Hepatic stellate cell (primary cell): ENCODE results near the gene STUM.

Experiments used
- DNase-seq: peaks from one replicate; pipeline ENCODE4 v3.0.0; 2011; ENCODE audit warnings: low spot score

The STUM gene

DNA sequence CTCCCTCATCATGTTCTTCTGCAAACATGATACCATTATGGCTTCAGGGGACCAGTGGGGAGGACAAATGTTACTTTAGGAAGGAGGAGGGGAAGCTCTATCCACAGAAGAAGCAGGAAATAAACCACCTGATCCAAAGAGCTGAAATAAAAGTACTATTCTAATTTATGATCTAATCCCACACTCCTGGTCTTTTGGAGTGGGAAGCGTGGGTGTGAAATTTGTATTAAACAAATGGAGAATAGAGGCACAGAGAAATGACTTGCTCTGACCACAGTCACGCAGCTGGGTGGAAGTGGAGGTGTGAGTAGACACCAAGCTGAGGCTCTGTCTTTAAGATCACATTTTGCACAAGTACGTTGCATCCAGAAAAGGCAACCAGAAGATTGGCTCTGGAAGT is 14.5 kb upstream of the STUM start:
- no peak for DNase-seq

DNA sequence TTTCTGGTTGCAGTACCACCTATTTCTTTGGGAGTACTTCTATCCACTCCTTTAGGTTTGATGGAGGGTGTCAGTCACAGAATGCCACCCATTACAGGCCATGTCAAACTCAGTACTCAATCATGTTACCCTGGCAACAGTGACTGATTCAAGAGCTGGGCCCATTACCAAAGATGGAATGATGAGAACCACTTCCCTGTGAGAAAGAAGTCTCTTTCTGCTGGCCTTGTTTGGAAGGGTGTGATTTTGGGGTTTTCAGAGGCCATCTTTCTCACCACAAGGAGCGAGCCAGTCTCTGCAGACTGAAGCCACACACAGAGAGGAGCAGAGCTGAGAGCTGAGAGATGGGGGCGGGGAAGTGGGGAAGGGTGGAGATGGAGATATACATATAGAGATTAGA is 13.9 kb upstream of the STUM start:
- no peak for DNase-seq

DNA sequence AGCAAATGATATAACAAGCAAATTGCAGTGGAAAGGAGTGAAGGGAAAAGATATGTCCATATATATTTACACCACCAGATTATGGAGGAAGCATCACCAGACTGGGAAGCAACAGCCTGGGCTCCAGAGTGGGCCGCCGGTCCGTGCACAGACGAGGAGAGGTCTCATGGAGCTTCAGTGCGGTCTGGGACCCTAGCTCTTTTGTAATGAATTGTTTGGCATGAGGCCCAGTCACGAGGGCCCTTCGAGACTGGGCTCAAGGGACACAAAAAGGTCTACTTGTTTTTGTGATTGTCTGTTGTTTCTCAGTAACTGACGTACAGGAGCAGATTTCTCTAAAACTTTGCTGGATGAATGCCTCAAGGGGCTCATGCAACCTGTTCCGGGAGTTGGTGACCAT is 12.9 kb upstream of the STUM start:
- no peak for DNase-seq

DNA sequence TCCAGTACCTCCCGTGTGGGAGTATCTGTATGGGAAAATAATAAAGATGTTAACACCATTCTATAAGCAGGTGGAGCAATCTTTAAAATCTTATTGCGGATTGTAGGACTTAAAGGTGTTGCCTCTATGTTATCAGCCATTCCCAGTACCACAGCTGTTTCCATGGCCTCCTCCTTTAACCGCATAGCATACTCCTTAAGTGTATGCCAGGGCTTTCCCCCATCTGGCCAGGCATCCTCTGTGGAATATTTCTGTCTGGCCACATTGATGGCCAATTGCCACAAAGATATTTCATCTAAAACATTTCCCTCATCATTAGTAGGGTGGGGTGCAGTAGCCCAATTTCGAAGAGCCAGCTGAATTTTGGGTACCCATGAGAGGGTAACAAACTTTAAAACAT is 7.3 kb upstream of the STUM start:
- no peak for DNase-seq

DNA sequence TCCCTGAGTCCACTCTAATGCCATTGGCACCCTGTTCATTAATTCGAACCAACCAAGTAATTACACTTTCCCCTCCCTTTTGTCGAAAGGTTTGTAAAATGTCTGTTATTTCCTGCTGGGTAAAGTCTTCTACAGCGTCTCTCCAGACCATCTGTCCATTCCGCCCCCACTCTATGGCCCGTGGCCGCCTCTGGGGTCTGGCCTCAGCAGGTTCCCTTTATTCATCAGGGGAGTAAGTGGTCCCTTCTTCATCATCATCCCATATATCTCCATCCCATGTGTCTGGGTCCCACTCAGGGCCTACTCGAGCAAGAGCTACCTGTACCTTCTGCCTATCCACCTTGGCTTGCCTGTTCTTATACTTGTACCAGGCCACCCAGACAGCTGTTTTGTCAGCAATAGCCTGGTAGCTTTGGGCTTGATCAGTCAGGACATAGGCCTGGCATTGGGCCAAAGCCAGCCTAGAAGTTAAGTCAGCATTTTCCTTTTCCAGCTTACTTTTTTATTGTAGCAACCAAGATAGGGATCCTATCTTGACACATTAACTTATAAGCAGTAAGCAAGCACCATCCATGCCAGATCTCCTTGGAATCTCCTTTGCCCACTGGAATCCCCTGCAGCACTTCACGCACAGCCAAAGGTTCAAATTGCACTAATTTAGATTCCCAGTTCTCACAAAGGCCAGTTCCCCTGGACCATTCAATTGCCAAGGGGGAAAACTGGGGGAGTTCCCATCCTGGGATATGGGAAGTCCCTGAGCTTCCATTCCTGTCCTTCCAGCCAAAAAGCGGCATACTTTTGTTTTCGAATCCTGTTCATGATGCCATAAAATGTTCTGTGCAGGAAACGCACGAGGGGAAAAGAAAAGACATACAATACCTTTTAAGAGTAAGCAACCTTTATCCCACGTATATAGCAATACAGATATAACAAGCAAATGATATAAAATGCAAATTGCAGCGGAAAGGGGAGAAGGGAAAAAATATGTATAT is 6.6 kb upstream of the STUM start:
- DNase-seq, result no peak

DNA sequence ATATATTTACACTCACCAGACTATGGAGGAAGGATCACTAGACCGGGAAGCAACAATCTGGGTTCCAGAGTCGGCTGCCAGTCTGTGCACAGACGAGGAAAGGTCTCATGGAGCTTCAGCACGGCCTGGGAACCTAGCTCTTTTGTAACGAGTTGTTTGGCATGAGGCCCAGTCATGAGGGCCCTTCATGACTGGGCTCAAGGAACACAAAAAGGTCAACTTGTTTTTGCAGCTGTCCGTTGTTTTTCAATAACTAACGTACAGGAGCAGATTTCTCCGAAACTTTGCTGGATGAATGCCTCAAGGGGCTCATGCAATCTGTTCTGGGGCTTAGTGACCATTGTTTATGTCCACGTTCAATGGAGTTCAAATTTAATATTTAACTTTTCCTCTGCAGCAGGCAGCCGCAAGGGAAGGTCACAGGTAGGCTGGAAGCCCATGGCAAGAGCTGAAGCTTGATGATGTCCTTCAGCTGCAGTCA is 5.9 kb upstream of the STUM start:
- no peak for DNase-seq

DNA sequence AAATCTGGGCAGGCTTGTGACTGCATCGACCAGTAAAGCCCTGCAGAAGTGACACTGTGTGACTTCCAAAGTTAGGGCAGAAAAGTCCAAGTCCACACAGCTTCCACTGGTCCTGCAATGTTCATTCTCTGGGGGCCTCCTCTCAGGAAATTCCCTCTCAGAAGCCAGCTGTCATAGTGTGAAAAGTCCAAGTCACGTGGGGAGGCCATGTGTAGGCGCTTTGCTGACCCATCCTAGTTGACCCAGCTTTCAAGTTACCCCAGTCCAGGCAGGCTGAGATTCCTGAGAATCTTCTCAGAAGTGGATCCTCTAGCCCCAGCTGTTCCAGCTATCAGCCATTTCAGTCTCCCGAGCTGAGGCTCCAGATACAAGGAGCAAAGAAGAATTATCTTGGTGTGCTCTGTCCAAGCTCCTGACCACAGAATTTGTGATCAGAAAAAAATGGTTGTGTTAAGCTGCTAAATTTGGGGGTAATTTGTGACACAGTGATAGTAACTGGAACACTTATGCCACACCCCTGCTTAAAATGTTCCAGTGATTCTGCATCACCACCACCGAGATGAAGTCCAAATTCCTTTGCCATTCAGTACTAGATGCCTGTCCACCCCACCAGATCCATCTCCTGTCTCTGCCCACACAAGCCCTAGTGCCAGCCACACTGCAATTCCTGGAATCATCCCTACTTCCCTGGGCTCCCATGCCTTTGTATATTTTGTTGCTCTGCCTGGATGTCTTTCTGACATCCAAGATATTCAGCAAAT is 2.5 kb upstream of the STUM start:
- DNase-seq, result no peak

DNA sequence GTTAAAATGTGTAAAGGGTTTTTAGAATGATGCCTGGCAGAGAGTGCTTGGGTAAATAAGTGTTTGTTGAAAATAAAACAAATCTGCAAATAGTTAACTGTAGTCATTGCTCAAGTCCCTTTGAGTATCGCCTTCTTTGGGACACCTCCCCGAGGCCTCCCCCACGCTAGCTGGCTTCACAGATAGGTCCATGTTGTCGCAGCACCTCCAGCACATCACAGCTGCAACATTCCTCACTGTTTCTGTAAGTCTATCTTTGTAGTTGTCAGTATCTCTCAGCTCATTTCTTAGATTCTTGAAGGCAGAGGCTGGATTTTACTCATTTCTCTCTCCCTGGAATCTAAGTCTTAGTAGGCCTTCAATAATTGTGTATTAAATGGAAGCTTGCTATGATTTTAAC is 1.6 kb upstream of the STUM start:
- DNase-seq, result no peak

DNA sequence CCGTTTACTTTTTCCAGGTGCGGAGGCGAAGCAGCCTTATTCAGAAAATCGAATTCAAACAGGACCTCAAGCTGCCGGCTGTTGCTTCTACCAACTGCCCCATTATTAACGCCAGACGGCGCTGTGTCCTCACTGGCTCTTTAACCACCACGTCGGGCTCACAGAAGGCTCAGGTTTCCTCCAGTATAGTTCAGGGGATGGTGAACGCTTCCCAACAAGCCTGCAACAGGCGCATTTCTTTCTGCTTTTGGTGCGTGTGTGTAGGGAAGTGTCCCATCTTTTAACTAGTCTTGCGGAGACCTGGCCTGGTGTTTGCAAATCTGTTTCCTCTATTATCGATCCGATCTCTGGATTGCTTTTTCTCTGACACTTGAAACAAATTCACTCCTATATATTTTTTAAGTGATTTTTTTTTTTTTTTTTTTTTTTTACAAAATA is 791 bp upstream of the STUM start:
- peak; percentile 87 for DNase-seq

DNA sequence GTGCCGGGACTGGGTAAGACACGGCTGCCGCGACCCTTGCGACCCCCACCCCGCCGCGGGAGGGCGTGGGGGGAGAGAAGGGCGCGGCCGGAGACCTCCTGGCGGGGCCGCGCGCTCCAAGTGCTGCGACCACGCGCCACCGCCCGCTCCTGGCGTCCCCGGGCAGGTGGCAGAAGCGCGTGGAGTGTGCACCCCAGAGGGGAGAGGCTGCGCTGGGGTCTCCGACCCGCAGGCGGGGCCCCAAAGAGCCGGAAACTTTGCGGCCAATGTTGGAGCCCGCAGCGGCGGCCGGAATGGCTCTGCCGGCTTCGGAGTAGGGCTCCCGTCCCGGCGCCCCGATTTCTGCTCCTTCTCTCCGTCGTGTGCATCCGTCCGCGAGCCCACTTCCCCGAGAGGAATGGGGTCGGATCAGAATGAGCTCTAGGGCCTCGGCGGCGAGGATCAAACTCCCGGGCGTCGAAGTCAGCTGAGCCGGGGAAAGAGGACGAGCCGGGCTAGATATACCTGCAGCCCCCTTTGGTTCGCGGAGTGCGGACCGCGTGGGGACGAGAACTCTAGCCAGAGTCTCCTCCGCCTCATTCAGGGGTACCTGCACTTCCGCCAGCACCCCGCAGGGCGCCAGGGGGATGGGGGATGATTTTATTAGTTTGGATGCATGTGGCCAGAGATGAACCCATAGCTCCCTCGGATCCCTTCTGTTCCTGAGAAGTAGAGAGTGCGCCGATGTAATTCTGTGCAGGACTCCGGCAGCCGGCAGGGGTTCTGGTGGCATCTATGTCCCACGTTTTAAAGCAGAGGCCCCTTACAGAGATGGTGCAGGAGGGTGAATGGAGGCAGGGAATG is 751 bp downstream of the STUM start:
- no peak for DNase-seq

DNA sequence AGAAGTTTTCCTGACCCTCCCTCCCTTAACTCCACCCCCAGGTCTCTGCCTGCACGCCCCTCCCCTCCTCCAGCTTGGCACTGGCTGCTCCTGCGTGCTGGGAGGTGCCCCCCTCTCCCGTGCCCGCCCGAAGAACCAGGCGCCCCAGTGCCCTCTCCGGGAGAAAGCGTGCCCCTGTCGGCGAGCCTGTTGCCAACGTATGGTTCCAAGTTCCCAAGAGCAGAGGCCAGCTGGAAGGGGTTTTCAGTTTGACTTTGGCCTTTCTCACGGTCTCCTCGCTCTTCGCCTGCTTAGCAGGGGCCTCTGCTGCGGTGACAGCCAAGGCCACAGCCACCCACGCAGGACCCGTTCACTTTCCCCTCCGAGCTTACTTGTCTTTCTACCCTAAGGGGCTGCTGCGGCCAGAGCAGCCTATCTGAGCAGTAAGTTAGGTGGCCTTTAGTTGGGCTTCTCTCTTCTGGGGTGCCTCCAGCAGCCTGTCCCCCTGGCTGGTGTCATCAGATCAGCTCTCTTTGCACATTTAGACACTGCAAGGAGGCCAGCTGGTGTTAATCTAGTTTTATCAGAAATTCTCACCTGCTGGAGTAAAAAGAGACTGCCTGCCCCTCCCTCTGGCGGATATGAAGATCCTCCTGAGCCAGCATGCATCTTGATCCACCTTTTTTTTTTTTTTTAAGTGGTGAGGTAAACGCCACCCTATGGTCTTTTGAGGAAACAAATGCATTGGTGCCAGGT is 1.5 kb downstream of the STUM start:
- no peak for DNase-seq

DNA sequence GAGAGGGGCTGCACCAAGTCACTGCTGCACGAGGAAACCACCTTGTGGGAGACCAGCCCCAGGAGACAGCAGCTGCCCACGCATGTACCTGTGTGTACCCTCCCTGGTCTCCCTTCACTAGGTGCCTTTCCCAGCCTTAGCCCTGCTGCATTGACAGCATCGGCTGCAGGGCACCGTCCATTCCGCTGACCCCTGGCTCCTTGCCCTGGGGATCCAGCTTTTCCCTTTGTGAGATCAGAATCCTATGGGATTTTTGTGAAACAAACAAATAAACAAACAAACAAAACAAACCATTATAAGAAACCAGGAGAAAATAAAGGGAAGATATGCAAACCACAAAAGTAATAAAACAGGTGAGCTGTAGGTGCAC is 2.1 kb downstream of the STUM start:
- DNase-seq, result no peak

DNA sequence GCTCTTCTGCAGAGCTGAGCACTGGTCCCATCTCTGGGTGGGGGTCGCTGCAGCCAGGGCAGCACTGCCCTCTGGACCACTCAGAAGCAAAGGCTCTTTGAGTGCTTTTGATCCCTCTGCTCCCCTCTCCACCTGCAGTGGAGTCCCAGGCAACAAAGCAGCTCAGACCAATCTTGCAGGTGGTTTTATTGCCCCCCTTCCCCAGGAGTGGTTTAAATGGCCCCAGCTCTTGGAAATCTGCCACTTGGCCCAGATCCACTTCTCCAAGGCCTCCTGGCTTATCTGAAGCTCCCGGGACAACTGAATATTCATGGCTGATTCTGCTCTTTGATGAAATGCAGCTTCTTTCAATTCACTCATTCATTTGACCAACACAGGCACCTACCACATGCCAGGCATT is 2.7 kb downstream of the STUM start:
- DNase-seq, result no peak

DNA sequence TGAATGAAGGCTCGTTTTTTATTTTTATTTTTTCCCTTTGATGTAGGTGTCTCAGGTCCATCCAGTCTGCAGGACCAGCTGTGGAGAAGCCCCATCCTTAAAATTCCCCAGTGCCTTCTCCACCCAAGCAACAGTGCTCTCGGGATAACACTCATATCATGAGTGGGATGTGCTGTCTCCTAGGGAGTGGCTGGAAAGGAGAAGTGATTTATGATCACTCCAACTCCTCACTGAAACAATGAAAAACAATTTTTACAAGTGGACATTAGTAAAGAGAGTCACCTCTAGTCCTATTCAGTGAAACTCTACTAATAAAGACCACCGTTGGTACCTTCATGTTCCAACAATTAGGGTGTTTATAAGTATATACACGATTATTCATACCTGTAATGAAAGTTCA is 3.5 kb downstream of the STUM start:
- DNase-seq, result no peak

DNA sequence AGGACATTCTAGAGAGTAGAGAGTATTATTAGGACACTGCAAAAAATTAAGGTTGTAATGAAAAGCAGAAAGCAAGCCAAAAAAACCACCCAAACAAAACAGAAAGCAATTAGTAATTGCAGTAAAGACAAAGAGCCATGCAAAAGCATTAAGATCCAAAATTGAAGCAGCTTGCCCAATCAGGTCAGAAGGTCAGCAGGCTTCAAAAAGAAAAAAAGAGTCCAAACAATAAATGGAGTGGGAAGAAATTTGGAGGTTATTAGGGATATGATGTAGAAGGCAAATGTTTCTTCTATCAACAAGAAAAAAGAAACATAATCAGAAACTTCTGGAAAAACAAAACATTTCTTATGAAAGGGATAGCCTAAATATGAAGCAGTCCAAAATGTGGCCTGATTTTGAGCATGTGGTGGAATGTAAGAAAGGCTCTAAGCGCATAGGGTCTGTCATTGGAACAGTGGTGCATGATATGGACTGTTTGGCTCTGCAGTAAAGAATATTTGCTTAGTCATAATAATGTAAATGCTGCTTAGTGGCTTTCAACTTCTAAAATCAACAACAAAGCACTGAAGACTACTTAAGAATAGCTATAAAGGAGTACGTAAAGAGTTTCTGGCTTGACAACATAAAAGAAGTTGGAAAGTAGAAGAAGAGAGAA is 4.8 kb downstream of the STUM start:
- DNase-seq, result no peak

DNA sequence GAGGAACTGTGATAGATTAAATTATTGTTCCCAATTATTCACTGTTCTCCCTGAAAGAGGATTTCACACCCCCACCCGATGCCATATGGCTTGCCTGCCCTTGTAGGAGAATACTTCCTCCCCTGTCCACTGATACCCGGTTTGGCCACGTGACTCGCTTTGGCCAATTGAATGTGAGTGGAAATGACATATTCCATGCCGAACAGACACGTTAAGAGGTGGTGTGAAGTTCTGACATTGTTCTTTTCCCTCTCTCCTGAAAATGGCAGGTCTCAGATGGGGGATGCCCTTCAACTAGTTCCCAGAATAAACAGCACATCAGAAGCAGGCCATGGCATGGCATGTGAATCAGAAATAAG is 5.3 kb downstream of the STUM start:
- no peak for DNase-seq

DNA sequence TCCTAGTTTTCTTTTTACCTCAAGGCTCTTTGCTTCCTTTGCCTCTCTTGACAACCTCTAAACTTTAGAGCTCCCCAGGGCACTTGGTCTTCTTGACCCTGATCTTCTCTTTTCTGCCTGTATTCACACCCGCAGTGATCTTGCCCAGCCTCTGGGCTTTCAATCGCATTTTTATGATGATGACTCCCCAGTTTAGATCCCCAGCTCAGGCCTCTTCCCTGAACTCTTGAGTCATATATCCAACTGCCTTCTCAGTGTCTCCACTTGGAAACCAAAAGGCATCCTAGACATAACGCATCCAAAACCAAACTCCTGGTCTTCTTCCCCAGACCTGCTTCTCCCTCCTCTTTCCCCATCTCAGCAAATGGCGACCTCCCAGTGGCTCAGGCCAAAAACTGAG is 6.5 kb downstream of the STUM start:
- no peak for DNase-seq

DNA sequence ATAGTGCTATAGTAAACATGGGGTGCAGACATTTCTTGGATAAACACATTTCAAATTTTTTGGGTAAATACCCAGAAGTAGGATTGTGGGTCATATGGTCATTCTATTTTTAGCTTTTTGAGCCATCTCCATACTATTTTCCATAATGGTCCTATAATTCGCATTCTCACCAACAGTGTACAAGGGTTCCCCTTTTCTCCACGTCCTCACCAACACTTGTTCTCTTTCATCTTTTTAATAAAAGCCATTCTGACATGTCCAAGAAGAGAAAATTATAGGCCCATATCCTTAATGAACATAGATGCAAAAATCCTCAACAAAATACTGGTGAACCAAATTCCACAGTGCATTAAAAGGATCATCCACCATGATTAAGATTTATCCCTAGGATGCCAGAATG is 8.9 kb downstream of the STUM start:
- DNase-seq, result no peak

DNA sequence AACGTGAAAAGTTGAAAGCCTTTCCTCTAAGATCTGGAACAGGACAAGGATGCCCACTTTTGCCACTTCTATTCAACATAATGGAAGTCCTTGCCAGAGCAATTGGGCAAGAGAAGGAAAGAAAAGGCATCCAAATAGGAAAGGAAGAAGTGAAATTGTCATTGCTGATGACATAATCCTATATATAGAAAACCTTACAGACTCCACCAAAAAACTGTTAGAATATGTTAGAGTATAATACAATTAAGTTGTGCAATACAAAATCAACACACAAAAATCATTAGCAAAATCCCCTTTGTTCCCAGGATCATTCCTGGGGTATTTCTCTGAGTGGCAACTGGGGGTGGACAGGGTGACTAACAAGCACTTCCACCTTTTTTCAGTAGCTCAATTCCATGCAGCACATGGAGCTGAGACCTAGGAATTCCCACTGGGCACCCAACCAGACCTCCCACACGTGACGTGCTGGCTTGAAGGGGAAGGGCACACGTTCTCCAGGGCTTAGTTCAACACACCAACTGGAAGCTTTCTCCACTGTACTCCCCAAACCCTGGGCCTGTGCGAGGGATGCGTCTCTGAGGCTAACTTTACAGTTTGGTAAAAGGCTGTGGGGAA is 9.6 kb downstream of the STUM start:
- DNase-seq, result no peak

DNA sequence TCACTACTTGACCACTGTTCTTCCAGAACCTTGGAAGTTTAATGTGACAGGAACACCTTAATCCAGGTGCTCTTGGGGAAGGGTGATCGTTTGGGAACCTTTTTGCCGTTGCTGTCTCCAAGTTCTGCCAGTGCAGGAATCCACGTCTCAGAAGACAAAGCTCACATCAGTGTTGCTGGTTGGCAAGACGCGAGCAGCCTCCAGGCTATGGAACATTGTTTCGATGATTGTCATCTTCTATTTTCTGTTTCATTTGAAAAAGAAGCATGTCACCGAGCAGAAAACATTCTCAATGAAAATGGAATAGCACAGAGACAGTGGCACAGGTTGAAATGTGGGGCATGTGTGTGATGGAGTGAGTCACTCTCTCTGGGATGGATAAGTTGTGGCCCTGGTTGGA is 11.7 kb downstream of the STUM start:
- DNase-seq, result no peak

DNA sequence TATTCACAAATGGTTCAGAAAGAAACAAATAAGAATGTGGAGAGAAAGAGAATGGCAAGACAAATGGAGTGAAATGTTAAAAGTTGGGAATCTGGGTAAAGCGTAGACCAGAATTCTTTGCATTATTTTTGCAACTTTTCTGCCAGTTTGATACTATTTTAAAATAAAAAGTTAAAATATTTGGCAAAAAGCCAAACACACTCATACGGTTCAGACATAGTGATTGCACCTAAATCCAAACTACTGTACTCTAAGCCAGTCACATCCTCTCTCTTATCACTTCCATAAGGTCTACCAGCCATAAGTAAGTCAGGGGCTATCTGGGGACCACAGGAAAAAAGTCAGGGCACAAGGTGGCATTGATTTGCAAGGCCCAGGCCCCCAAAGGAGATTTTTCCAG is 14.4 kb downstream of the STUM start:
- no peak for DNase-seq
